HG03159 (cell line): Measurements from ENCODE around the gene HERPUD1.
"Not testable (repeated sequence)": the region's sequence is repeated elsewhere in the genome, so short reads cannot be mapped to it uniquely, and the experiment has no call there.

Source experiments
- ATAC-seq: cut with Tn5 transposase; IDR thresholded peaks from one replicate; pipeline ENCODE4 v1.9.1; 2021; ENCODE audit warnings: mild to moderate bottlenecking, moderate library complexity; ENCODE audit not compliant: unreplicated experiment

Gene HERPUD1

DNA sequence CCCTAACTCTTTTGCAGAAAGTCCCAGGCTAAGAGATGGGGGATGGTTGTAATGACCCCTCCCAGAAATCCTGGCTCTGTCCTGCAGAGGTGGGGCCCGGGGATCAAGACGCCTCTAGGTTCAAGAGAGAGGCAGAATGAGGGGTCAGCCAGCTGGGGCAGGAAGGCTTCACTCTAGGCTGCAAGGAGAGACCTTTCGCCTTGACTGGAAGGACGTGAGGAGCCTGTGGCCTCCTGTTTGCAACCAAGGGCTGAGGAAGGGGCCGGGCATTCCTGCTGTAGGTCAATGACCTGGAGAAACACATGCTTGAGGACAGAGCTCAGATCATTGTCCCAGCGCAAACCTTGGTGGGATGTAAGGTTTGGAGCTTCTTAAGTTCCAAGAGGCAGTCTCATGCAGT lies 21.1 kb downstream of the HERPUD1 start:
- no peak for ATAC-seq

DNA sequence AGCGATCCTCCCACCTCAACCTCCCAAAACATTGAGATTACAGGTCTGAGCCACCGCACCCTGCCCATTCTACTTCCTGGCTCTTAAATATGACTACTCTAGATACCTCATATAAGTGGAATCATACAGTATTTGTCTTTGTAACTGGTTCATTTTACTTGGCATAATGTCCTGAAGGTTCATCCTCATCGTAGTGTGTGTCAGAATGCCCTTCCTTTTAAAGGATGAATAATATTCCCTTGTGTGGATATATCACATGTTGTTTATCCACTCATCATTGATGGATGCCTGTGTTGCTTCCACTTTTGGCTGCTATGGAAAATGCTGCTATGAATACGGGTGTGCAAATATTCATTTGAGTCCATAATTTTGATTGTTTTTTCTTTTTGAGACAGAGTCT lies 24.1 kb downstream of the HERPUD1 start:
- ATAC-seq = no peak

DNA sequence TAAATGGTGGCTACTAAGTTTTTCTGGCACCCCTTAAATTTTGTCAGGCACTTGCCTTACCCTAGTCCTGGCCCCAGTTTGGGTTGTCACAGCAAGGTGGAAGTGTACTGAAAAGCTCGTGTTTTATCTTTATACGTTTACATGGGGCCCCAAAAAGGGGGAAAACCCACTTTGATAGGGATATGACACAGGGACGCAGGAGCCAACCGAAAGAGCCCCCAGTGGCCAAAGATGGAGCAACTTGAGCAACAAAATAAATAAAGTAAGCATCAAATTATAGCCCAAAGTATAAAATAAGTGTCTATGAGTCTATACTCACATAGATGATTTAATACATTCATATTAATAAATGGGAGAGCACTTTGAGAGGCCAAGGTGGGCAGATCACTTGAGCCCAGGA lies 24.8 kb downstream of the HERPUD1 start:
- ATAC-seq = no peak

DNA sequence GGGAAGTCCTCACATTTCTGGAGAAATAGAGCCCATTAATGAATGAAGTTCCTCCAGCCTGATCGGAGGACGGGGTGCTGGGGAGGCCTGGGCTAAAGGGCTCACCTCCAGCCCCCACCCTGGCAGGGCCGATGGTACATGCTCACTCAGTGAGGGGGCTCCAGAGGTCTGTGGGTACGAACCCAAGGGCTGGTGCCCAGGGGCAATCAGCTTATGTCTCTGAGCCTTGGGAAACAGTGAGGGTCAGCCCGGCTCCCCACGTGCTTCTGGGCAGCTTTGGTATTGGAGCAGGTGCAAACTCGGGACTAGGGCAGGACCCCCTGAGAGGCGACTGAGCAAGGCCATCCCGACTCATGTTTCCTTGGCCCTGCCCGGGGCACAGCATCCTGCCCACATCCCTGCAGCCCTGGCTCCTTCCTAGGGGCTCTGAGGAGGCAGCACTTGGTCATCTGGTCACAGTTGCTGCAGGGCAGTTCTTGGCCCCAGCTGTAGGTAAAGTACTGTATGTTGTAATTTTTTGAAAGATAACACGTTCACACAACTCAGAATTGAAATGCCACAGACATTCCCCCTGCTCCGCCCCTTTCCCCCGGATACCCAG lies 28.8 kb downstream of the HERPUD1 start:
- ATAC-seq = no peak

DNA sequence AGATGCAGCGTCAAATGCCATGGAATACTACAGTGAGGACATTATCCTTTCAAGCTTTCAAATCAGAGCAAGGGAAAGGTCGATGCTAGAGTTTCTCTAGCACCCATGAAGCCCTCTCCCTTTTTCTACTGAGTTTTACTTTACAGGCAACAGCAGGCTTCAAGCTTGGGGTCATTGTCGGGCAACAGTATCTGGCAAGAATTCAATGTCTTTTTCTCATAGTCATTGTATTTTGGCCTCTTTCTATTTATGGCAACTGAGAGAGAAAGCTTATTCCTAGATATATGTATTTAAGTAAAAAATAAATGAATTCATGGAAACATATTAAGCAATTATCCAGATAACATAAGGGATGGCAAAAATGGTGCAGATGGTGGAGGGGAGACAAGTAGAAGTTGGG lies 29.4 kb downstream of the HERPUD1 start:
- no peak for ATAC-seq

DNA sequence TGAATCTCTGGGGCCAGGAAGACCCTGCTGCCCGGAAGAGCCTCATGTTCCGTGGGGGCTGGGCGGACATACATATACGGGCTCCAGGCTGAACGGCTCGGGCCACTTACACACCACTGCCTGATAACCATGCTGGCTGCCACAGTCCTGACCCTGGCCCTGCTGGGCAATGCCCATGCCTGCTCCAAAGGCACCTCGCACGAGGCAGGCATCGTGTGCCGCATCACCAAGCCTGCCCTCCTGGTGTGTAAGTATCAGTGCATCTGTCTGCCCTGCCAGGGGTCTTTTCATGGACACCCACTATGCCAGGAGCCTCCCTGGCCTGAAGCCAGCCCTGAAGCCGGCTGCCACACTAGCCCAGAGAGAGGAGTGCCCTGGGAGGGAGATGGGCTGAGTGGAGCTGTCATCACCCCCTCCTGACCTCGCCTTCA lies 29.9 kb downstream of the HERPUD1 start, which contains the start of gene CETP:
Gene CETP (plus strand): TSS at position 100 of the 431 bp plus-strand sequence. CDS start 30 bp downstream, at position 130.
- ATAC-seq = no peak

DNA sequence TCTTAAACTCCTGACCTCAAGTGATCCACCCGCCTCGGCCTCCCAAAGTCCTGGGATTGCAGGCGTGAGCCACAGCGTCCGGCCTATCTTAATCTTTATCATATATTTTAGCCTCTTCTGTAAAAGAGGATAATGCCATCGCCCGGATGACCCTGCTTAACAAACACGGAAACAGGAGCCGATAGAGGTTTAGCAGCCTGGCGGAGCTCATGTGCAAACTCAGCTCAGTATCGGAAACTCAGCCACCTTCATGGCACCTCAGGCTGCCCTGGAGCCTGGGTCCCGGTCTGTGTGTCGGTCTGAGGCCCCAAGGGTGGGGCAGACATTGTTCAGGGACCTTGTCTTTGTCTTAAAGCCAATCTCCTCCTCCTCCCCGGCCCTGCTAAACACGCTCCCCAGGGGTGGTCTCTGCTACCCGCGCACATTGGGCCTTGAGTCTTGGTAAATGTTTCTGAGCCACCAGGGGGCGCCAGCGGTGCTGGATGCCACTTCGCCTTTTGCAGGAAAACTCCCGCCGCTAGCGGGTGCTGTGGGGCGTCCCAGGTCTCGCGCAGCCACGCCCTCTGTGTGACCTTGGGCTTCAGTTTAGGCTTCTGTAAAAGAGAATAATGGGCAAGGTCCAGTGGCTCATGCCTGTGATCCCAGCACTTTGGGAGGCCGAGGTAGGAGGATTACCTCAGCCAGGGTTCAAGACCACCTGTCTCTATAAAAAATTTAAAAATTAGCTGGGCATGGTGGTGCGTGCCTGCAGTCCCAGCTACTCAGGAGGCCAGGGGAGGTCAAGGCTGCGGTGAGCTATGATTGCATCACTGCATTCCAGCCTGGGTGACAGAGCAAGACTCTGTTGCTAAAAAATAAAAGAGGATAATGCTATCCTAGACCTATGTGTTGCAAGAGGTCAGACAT lies 32.6 kb downstream of the HERPUD1 start:
- no peak for ATAC-seq

DNA sequence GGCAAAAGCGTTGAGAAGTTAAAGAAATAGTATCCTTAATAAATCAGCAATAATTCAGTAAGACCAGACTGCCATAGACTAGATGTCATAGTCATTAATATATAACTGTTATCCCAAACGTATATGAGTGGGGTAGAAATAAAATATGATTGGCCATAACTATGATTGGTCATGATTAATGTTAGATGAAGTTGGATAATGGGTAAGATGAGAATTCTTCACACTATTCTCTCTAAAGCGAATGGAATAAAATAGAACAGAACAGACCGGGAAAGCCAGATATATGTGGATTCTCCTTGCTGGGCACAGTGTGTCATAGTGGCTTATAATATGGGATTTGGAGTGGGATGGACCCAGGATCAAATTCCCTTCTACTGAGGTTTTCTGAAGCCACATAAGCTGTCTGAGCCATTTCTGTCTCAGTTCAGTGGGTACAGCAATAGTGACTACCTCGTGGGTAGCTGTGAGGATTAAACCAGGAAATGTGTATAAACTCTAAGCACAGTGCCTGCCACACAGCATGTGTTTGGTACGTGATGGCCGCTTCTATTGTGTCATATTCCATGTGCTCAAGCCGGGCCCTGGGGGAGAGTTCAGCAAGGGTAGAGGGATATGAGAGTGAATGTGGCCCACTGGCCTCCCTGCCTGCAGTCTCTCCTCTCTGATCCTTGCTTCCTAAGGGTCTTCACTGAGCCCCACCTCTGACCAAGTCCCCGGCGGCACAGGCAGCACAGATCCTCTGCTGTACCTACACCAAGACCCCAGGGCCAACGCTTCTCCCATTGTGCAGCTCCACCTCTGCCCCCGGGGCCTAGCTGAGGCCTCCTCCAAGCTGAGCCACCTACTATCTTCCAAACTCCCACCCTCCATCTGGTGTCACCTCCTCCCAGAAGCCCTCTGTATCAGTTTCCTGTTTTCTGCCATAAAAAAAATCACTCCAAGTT lies 33.5 kb downstream of the HERPUD1 start:
- ATAC-seq = no peak

DNA sequence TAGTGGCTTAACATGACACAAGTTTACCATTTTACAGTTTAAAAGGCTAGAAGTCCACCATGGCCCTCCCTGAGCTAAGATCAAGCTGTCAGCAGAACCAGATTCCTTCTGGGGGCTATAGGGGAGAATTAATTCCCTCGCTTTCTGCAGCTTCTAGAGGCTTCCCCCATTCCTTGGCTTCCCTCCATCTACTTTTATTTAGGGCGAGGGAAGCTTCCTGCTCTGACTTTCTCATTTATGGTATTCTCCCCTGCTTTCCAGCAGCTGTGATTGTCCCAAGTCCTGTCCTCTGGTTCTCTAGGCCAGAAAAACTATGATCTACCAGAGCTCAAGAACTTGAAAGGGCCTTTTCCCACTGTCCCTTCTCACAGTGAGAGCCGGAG lies 34.1 kb downstream of the HERPUD1 start:
- ATAC-seq = no peak

DNA sequence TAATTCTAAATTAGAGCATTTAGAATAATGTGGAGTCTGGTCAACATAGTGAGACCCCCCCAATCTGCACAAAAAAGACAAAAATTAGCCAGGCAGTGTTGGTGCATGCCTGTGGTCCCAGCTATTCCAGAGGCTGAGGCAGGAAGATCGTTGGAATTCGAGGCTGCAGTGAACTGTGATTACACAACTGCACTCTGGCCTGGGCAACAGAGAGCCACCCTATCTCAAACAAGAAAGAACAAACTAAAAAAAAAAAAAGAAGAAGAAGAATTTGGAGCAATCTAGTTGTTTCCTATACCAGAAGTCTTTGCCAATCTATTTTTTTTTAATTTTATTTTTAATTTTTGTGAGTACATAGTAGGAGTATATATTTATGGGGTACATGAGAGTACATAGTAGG lies 35.8 kb downstream of the HERPUD1 start:
- ATAC-seq = no peak

DNA sequence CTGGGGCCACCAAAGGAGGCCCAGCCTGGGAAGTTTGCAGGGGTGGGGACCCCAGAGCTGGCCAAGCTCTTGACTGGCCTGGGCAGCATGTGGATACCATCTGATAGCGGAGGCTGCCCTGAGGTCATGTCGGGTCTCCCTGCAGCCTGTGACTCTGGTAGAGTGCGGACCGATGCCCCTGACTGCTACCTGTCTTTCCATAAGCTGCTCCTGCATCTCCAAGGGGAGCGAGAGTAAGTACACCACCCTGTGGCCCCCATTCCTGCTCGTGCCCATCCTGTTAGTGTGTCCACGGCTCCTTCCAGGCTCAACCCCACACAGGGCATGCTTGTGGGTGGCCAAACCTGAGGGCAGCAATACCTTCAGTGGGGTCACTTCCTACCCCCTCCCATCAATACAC lies 37.8 kb downstream of the HERPUD1 start:
- no peak for ATAC-seq

DNA sequence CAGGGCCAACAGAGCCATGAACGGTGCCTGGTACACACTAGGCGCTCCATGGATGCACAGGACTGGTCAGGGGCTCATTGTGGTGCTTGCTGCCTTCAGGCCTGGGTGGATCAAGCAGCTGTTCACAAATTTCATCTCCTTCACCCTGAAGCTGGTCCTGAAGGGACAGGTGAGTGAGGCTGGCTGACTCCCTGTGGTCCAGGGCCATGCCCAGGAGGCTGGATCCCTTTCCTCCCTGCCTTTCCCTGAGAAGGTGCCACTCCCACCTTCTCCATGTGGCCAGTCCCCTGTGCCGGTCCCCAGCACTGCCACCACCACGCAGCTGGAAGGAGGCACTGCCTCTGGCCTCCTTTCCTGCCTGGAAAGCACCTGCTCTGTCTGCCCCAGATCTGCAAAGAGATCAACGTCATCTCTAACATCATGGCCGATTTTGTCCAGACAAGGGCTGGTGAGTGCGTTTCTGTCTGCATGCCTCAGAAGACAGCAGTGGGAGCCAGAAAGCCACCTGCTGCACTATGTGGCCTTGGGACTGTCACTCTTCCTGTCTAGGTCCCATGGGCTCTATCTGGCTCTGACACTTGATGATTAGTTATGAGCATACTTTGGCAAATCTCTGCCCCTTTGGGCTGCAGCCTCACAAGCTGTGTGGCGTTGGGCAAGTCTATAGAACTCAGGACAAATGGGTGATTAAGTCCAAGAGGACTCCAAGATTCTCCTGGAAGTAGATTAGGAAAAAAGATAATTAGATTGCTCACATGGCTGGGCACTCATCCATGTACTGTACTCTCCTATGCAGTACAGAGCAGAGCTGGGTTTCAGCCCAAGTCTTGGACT lies 39.2 kb downstream of the HERPUD1 start:
- peak; percentile 67 for ATAC-seq

DNA sequence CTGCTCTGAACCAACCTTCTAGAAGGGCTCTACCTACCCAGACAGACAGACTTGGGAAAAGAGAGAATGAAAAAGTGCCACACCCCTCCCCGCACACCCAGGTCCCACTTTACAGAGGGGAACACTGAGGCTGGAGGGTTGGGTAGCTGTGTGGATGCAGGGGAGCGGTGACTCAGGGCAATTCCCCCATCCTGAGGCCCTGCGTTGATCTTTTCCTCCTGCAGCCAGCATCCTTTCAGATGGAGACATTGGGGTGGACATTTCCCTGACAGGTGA lies 39.8 kb downstream of the HERPUD1 start:
- ATAC-seq = no peak

DNA sequence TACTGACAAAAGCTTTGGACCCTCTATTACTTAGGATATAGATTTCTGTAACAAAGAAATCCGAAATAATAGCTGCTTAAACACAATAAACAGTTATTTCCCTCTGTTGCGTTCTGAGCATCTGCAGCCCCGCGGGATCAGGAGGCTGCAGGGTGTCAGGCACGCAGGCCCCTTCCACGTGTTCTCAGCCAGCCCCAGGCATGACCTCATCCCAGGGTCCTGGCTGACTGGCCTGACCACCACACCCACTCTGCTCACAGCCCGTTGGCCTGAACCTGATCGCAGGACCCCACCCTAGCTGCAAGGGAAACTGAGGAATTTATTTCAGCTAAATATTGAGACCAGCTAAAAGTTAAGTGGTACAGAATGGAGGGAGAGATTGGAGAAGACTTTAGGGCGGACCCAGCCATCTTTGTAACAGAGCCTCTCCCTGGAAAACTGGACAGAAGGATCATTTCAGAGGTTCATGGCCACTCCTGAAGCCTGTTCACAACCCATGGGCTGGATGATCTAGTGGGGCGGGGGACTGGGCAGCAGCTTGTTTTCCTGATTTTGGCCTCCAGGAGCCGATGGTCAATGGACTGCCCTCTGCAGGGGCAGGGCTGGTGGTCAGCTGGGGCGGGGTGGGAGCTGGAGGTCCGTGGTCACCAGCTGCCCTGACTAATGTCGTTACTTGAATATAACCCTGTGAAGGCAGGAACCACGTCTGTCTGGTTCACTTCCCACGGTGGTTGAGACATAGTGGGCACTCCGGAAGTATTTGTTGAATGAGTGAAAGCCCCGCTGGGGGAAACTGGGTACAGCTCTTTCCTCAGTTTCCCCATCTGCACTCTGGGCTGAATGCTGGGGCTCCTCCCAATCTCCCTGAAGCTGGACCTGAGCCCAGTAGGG lies 40.7 kb downstream of the HERPUD1 start:
- ATAC-seq = no peak

DNA sequence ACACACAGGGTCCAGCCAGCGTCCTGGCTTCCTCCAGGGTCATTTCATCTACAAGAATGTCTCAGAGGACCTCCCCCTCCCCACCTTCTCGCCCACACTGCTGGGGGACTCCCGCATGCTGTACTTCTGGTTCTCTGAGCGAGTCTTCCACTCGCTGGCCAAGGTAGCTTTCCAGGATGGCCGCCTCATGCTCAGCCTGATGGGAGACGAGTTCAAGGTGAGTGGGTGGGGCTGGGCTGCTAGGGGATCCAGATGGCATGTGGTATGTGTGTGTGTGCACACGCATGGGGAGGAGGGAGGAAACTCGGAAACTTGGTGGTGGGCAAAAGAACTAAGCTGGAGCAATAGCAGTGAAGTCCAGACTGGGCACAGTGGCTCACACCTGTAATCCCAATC lies 41.4 kb downstream of the HERPUD1 start:
- no peak for ATAC-seq

DNA sequence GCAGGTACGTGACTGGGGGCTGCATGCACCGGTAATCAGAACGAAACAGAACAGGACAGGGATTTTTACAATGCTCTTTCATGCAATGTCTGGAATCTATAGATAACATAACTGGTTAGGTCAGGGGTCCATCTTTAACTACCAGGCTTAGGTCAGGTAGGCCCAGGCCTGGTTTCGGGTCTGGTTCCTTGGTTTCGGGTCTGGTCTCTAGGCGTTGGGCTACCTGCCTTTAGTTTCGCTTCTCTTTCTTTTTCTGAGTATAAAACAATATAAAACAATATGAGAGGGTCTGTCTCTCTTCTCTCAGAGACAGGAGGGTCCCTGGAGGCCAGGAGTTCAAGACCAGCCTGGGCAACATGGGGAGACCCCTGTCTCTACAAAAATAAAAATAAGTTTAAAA lies 42.0 kb downstream of the HERPUD1 start:
- ATAC-seq = not testable (repeated sequence)

DNA sequence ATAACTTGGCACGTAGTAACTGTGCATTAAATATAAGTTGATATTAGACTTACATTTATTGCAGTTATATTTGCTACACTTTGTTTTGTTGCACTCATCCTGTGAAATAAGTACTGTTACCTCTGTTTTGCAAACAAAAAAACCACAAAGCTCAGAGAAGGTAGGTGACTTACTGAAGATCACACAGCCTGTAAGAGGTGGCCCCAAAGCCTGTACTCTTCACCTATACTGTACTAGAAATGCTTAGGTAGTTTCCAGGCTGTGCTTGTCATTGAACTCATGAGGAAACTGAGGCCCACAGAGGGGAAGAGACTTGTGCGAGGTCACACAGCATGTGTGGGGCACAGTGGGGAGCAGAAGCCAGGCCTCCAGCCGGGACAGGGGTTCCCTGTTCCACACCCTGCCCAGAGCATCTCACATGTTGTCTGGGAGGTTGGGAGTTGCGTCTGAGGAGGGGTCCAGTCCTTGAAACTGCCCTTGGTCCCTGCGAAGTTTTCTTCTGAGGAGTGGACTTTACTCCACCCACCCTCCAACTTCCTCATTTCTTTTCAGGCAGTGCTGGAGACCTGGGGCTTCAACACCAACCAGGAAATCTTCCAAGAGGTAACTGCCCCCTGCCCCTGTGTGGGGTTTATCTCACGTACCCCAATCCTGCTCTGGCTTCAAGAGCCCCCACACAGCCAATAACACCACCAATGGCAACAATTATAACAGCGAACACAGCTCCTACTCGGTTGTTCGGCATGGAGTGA lies 42.8 kb downstream of the HERPUD1 start:
- no peak for ATAC-seq

DNA sequence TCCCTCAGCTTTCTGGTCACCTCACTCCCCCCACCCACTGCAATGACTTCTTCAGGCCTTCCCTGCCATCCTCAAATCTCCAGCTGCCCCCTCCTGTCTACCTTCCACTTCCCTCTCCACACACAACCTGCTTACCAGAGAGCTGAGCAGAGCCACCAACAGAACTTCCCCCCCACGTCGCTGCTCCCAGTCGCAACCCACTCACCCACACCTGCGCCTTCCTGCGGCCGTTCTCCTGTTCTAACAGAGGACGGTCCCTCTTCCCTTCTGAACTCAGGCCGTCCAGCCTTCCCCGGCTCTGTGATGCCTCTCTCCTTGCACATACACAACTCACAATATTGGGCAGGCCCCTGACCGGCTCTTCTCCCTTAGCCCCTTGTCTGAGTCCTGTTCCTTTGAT lies 43.8 kb downstream of the HERPUD1 start:
- no peak for ATAC-seq

DNA sequence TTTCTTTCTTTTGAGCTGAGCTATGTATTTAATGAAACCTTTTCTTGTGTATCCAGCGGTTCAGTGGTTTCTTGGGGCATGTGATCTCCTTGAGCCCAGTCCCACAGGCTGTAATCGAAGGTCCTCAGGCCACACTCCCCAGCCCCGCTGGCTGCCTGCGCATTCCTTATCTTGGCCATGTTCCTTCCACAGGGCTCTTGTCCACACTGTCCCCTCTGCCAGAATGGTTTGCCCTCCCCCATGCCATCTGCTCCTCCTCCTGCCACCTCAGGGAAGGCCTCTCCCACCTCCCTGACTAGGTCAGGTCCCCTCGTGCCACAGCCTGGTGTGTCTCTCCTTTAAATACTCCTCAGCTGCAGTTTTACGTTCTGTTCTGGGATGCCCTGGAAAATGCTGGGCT lies 45.3 kb downstream of the HERPUD1 start:
- no peak for ATAC-seq
